Measurements from ENCODE around the gene KCNK15.
"Not testable (repeated sequence)": the region's sequence is repeated elsewhere in the genome, so short reads cannot be mapped to it uniquely, and the experiment has no call there.

KCNK15 gene

GRCh38 chr20:44761423-44761822 lies 15.8 kb downstream of the KCNK15 start:
- no peak for TF ChIP-seq CTCF (IDR thresholded peaks at IDR 0.05; ENCODE audit: low read length)
- TF ChIP-seq EZH2phosphoT487 (IDR thresholded peaks at IDR 0.05; ENCODE audit: low read length) = no peak
- TF ChIP-seq EZH2 (optimal IDR thresholded peaks at IDR 0.05; ENCODE audit: low read depth, low read length) = no peak
- H3K27ac ChIP-seq (ENCODE audit: low read length) = no peak overlapping the region
- H3K9me2 ChIP-seq (replicated peaks; ENCODE audit: insufficient read depth, low read length) = no peaks in the 10 kb centered on the region
- no peak for DNase-seq
- no peaks in the 10 kb centered on the region for H3K79me2 ChIP-seq (ENCODE audit: low read length)
- no peak overlapping the region for H3K9ac ChIP-seq (ENCODE audit: low read length)
- H3K4me3 ChIP-seq (ENCODE audit: low read length) = no peak overlapping the region
- H3K36me3 ChIP-seq (replicated peaks; ENCODE audit: insufficient read depth, low read length) = no peaks in the 10 kb centered on the region
- H2AFZ ChIP-seq (ENCODE audit: low read length) = no peak overlapping the region
- H4K20me1 ChIP-seq (ENCODE audit: insufficient read depth, low read length) = no peaks in the 10 kb centered on the region
- no peaks in the 10 kb centered on the region for H3K4me1 ChIP-seq (ENCODE audit: low read length)
- H3K4me2 ChIP-seq (ENCODE audit: low read depth, low read length) = no peak overlapping the region
- peaks cover 66% of the 10 kb centered on the region for H3K27me3 ChIP-seq (replicated peaks; ENCODE audit: insufficient read depth, low read length)
- no peaks in the 10 kb centered on the region for H3K9me3 ChIP-seq (replicated peaks; ENCODE audit: insufficient read depth, low read length)
- no peaks in the 10 kb centered on the region for H3F3A ChIP-seq (ENCODE audit: insufficient read depth, low read length)

DNA sequence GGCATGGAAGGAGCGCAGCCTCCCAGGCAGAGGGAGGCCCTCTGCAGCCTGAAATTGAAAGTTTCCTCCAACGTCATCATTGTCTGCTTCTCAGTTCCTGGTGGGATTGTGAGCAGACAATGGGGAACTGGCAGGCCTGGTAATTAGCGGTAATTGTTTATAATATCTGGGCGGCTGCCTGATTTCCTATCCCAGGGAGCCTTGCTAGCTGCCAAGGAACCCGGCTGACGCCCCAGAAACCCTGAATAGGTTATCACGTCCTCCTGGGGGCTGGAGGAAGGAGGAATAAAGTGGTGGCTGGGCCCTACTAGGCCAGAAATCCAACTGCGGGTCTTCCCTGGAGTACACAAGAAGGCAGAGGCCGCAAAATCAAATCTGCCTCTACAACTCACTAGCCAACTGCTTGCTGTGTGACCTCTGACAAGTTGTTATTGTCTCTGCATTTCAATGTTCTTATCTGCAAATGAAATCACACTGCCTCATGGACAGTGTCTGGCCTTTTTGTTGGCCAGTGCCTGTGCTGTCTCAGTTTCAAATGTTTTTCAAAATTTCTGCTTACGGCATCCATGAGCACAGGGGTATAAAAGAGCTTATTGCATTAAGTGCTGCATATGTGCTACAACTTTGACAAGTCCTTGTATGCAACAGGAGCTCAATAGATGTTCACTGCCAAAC lies 16.9 kb downstream of the KCNK15 start:
- no peaks in the 10 kb centered on the region for H3K4me1 ChIP-seq (ENCODE audit: low read length)
- no peaks in the 10 kb centered on the region for H3K79me2 ChIP-seq (ENCODE audit: low read length)
- no peak overlapping the region for H3K4me2 ChIP-seq (ENCODE audit: low read depth, low read length)
- H3K9ac ChIP-seq (ENCODE audit: low read length) = no peak overlapping the region
- no peak for DNase-seq
- no peaks in the 10 kb centered on the region for H4K20me1 ChIP-seq (ENCODE audit: insufficient read depth, low read length)
- peaks cover 72% of the 10 kb centered on the region for H3K27me3 ChIP-seq (replicated peaks; ENCODE audit: insufficient read depth, low read length)
- no peak overlapping the region for H3K27ac ChIP-seq (ENCODE audit: low read length)
- no peak overlapping the region for H2AFZ ChIP-seq (ENCODE audit: low read length)
- H3K9me2 ChIP-seq (replicated peaks; ENCODE audit: insufficient read depth, low read length) = no peaks in the 10 kb centered on the region
- no peak overlapping the region for H3K4me3 ChIP-seq (ENCODE audit: low read length)
- no peaks in the 10 kb centered on the region for H3K9me3 ChIP-seq (replicated peaks; ENCODE audit: insufficient read depth, low read length)
- H3K36me3 ChIP-seq (replicated peaks; ENCODE audit: insufficient read depth, low read length) = no peaks in the 10 kb centered on the region
- no peak for TF ChIP-seq CTCF (IDR thresholded peaks at IDR 0.05; ENCODE audit: low read length)
- no peak for TF ChIP-seq EZH2phosphoT487 (IDR thresholded peaks at IDR 0.05; ENCODE audit: low read length)
- TF ChIP-seq EZH2 (optimal IDR thresholded peaks at IDR 0.05; ENCODE audit: low read depth, low read length) = no peak
- H3F3A ChIP-seq (ENCODE audit: insufficient read depth, low read length) = no peaks in the 10 kb centered on the region

GRCh38 chr20:44763798-44764197 lies 18.1 kb downstream of the KCNK15 start:
- DNase-seq; H3K4me3 ChIP-seq (ENCODE audit: low read length); H3K9me3 ChIP-seq (replicated peaks; ENCODE audit: insufficient read depth, low read length); H3K9me2 ChIP-seq (replicated peaks; ENCODE audit: insufficient read depth, low read length); H3F3A ChIP-seq (ENCODE audit: insufficient read depth, low read length); H3K4me1 ChIP-seq (ENCODE audit: low read length); H2AFZ ChIP-seq (ENCODE audit: low read length); H3K79me2 ChIP-seq (ENCODE audit: low read length); H3K9ac ChIP-seq (ENCODE audit: low read length); H3K36me3 ChIP-seq (replicated peaks; ENCODE audit: insufficient read depth, low read length); H3K4me2 ChIP-seq (ENCODE audit: low read depth, low read length); H4K20me1 ChIP-seq (ENCODE audit: insufficient read depth, low read length); H3K27ac ChIP-seq (ENCODE audit: low read length): not testable (repeated sequence)
- peaks cover 71% of the 10 kb centered on the region for H3K27me3 ChIP-seq (replicated peaks; ENCODE audit: insufficient read depth, low read length)

GRCh38 chr20:44765091-44765490 lies 19.4 kb downstream of the KCNK15 start:
- H3K27ac ChIP-seq (ENCODE audit: low read length) = no peak overlapping the region
- no peaks in the 10 kb centered on the region for H3F3A ChIP-seq (ENCODE audit: insufficient read depth, low read length)
- no peak overlapping the region for H3K4me3 ChIP-seq (ENCODE audit: low read length)
- H3K9ac ChIP-seq (ENCODE audit: low read length) = no peak overlapping the region
- no peak for TF ChIP-seq CTCF (IDR thresholded peaks at IDR 0.05; ENCODE audit: low read length)
- no peak for TF ChIP-seq EZH2phosphoT487 (IDR thresholded peaks at IDR 0.05; ENCODE audit: low read length)
- TF ChIP-seq EZH2 (optimal IDR thresholded peaks at IDR 0.05; ENCODE audit: low read depth, low read length) = no peak
- H3K36me3 ChIP-seq (replicated peaks; ENCODE audit: insufficient read depth, low read length) = no peaks in the 10 kb centered on the region
- peaks cover 71% of the 10 kb centered on the region for H3K27me3 ChIP-seq (replicated peaks; ENCODE audit: insufficient read depth, low read length)
- no peak for DNase-seq
- H3K4me1 ChIP-seq (ENCODE audit: low read length) = no peaks in the 10 kb centered on the region
- H3K4me2 ChIP-seq (ENCODE audit: low read depth, low read length) = no peak overlapping the region
- H3K9me2 ChIP-seq (replicated peaks; ENCODE audit: insufficient read depth, low read length) = no peaks in the 10 kb centered on the region
- H3K79me2 ChIP-seq (ENCODE audit: low read length) = no peaks in the 10 kb centered on the region
- H2AFZ ChIP-seq (ENCODE audit: low read length) = no peak overlapping the region
- no peaks in the 10 kb centered on the region for H4K20me1 ChIP-seq (ENCODE audit: insufficient read depth, low read length)
- H3K9me3 ChIP-seq (replicated peaks; ENCODE audit: insufficient read depth, low read length) = no peaks in the 10 kb centered on the region

All from MM.1S (cell line).